Liver (tissue), 9 donors: ENCODE results near the gene PIP5KL1. TPM values are rescaled to one million over a fixed set of nuclear protein-coding genes. Genes with fewer than 3 reads are reported as not detected.

Experiments
- DNase-seq: peaks from one replicate; pipeline ENCODE4 v3.0.0-alpha.2; 2017; ENCODE audit warnings: low spot score
- H3K27ac ChIP-seq, 2 donors: one replicate each; pipeline ENCODE4 v1.7.0; 2013; ENCODE audit warnings: inconsistent platforms in 2 of 2, low read length in 2 of 2, control low read depth in 1 of 2, low read depth in 1 of 2, mild to moderate bottlenecking in 1 of 2
- H3K27me3 ChIP-seq, 4 donors: one replicate each; pipeline versions ENCODE4 v1.6.1 to v1.7.0; 2013; ENCODE audit warnings: low read length in 3 of 4, inconsistent platforms in 1 of 4, mild to moderate bottlenecking in 1 of 4, moderate library complexity in 1 of 4; ENCODE audit not compliant: control insufficient read depth in 4 of 4, insufficient read depth in 4 of 4
- H3K36me3 ChIP-seq, 4 donors: one replicate each; pipeline versions ENCODE4 v1.6.1 to v1.7.0; 2013; ENCODE audit warnings: low read length in 3 of 4, mild to moderate bottlenecking in 3 of 4, low read depth in 1 of 4, moderate library complexity in 1 of 4; ENCODE audit not compliant: control insufficient read depth in 4 of 4, insufficient read depth in 3 of 4
- H3K4me1 ChIP-seq, 4 donors: one replicate each; pipeline versions ENCODE4 v1.6.1 to v1.7.0; 2013; ENCODE audit warnings: low read length in 3 of 4, mild to moderate bottlenecking in 3 of 4, moderate library complexity in 1 of 4; ENCODE audit not compliant: control insufficient read depth in 4 of 4, insufficient read depth in 4 of 4
- H3K4me3 ChIP-seq, 3 donors: one replicate each; pipeline versions ENCODE4 v1.6.1 to v1.7.0; 2013; ENCODE audit warnings: low read length in 3 of 3, control low read depth in 1 of 3, low read depth in 1 of 3, mild to moderate bottlenecking in 1 of 3
- H3K9ac ChIP-seq, 2 donors: one replicate each; pipeline ENCODE4 v1.7.0; 2013; ENCODE audit warnings: low read length in 2 of 2, mild to moderate bottlenecking in 2 of 2, moderate library complexity in 2 of 2, control low read depth in 1 of 2, low read depth in 1 of 2
- H3K9me3 ChIP-seq, 4 donors: one replicate each; pipeline versions ENCODE4 v1.6.1 to v1.7.0; 2013; ENCODE audit warnings: low read length in 3 of 4; ENCODE audit not compliant: control insufficient read depth in 4 of 4
- EGR1 ChIP-seq, 2 donors: IDR thresholded peaks; 2 replicates each; pipeline ENCODE4 v1.6.1; 2016 to 2018; ENCODE audit warnings: antibody characterized with exemption in 2 of 2, low read depth in 2 of 2
- FOXA2 ChIP-seq: IDR thresholded peaks from 2 replicates; pipeline ENCODE4 v1.6.1; 2016; ENCODE audit warnings: antibody characterized with exemption
- GABPA ChIP-seq, 2 donors: IDR thresholded peaks in 1 of 2; conservative IDR thresholded peaks in 1 of 2; 2 replicates each; pipeline ENCODE4 v1.6.1; 2016; ENCODE audit warnings: antibody characterized with exemption in 2 of 2, mild to moderate bottlenecking in 1 of 2, moderate library complexity in 1 of 2
- HNF4A ChIP-seq, 2 donors: conservative IDR thresholded peaks; 2 replicates each; pipeline ENCODE4 v1.6.1; 2016; ENCODE audit warnings: antibody characterized with exemption in 2 of 2, mild to moderate bottlenecking in 2 of 2
- HNF4G ChIP-seq: IDR thresholded peaks from 2 replicates; pipeline ENCODE4 v1.6.1; 2016; ENCODE audit warnings: antibody characterized with exemption
- JUND ChIP-seq, 2 donors: IDR thresholded peaks; 2 replicates each; pipeline ENCODE4 v1.6.1; 2016; ENCODE audit warnings: antibody characterized with exemption in 2 of 2
- RAD21 ChIP-seq, 2 donors: IDR thresholded peaks; 2 replicates each; pipeline ENCODE4 v1.6.1; 2016; ENCODE audit warnings: antibody characterized with exemption in 2 of 2, mild to moderate bottlenecking in 2 of 2
- RXRA ChIP-seq, 2 donors: IDR thresholded peaks; 2 replicates each; pipeline ENCODE4 v1.6.1; 2017 to 2018; ENCODE audit warnings: antibody characterized with exemption in 2 of 2, mild to moderate bottlenecking in 1 of 2
- SP1 ChIP-seq: IDR thresholded peaks from 2 replicates; pipeline ENCODE4 v1.6.1; 2018; ENCODE audit warnings: antibody characterized with exemption, mild to moderate bottlenecking
- TAF1 ChIP-seq: conservative IDR thresholded peaks from 2 replicates; pipeline ENCODE4 v1.6.1; 2016; ENCODE audit warnings: antibody characterized with exemption, mild to moderate bottlenecking
- YY1 ChIP-seq: IDR thresholded peaks from 2 replicates; pipeline ENCODE4 v1.6.1; 2016; ENCODE audit warnings: antibody characterized with exemption, mild to moderate bottlenecking
- WGBS: extraction: QIAGEN DNeasy Blood & Tissue Kit; methylation state at CpG from one replicate; pipeline ENCODE4 v1.1.7; 2013; 5-methylcytosine and 5-hydroxymethylcytosine counted together
- polyA plus RNA-seq, 2 donors: library from polyadenylated mRNA; stranded (reverse) in 1 of 2; unstranded in 1 of 2; fragments of 200-250 nt in 1 of 2; fragments of >200 nt in 1 of 2; fragmentation: Nextera tagmentation in 1 of 2; extraction: Ambion mirVana in 1 of 2; gene quantifications; one replicate each; pipeline versions ENCODE4 v1.2.1 to v1.2.3, GENCODE V29; 2013 to 2015
- total RNA-seq, 2 donors: library from RNA; depleted of rRNA; stranded (reverse); fragments of >200 nt; gene quantifications; one replicate each; pipeline ENCODE4 v1.2.3, GENCODE V29; 2014
- TF ChIP-seq, protein P1 (sequence below): IDR thresholded peaks from 2 replicates; pipeline ENCODE4 v1.6.1; 2016; ENCODE audit warnings: antibody characterized with exemption
- TF ChIP-seq, protein P2 (sequence below): IDR thresholded peaks from 2 replicates; pipeline ENCODE4 v1.6.1; 2016; ENCODE audit warnings: antibody characterized with exemption
- TF ChIP-seq, protein P3 (sequence below): IDR thresholded peaks from 2 replicates; pipeline ENCODE4 v1.6.1; 2016; ENCODE audit warnings: antibody characterized with exemption, mild to moderate bottlenecking
- donor health status: healthy.
- donor health status: healthy.
- donor health status: healthy.
- donor health status: healthy.
- donor health status: healthy.

PIP5KL1 gene
- total and polyA plus RNA-seq, 4 donors: 0.06 to 1.5 (median 0.49) TPM

DNA sequence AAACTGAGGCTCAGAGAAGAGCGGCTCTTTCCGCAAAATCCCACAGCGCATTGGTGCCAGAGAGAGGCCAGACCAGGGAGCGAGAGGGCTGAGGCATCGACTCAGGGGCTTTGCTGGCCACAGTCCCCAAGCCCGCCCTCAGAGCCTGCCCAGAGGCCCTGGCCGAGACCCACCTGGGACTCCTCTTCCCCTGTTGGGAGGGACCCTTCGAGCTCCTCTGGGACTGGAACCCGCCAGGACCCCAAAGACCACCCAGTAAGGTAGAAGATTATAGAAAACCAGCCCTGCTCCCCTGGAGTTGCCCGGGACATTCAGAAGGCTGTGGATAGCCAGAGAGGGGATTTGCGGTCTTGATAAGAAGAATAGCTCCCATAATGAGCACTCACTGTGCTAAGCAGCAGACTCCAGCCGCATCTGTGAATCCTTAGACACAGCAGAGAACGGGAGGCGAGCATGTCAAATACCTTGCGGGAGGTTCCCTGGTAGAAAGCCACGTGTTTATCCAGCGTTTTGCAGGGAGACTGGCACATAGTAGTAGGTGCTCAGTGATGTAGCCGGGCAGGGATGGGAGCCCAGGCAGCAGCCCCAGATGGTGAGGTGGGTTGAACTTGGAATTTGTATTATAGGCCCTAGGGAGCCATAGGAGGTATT, 52.5 kb downstream of the PIP5KL1 start (continued):
- TF ChIP-seq GABPA (IDR thresholded peaks at IDR 0.05 in 1 of 2, conservative IDR thresholded peaks at IDR 0.05 in 1 of 2) (no peak), TAF1 (no peak), RXRA (IDR thresholded peaks at IDR 0.05) (no peak)
- TF ChIP-seq, protein P1, sequence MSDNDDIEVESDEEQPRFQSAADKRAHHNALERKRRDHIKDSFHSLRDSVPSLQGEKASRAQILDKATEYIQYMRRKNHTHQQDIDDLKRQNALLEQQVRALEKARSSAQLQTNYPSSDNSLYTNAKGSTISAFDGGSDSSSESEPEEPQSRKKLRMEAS: no peak

DNA sequence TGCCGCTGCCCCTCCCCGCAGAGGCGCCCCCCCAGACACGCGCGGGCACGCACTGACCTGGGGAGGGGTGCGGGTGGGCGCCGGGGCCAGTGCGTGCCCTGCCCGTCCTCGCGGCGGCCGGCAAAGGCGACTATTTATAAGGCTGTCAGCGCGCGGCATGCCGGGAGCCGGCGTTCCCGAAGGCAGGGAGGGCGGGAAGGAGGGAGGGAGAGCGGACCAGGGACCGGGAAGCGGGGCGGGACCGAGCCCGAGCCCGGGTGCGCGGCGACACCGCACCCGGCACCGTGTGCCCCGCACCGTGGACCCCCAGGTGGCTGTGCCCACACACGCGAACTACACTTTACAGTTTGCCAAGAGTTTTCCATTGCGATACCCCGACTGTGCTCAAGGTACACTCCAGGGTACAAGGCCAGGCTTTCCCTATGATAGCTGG, 53.0 kb downstream of the PIP5KL1 start, which contains the start of gene AK1:
AK1 (minus strand) TSS at position 110 of the 433 bp plus-strand sequence. CDS start 3,058 bp downstream, outside the sequence.
- peaks cover 10 to 37% (median 24%) of the 10 kb centered on the region in 4 donors for H3K4me1 ChIP-seq
- H3K9ac ChIP-seq: peak within 1 kb of the TSS; percentile 31 to 46
- peaks cover 0 to 2% (median 0%) of the 10 kb centered on the region in 4 donors for H3K36me3 ChIP-seq
- H3K4me3 ChIP-seq: peak within 1 kb of the TSS; percentile 32 to 73 (median 71)
- H3K27me3 ChIP-seq: no peaks in the 10 kb centered on the region
- no peaks in the 10 kb centered on the region for H3K9me3 ChIP-seq
- peak; percentile 76 for DNase-seq
- TF ChIP-seq TAF1 (no peak), FOXA2 (no peak), JUND (IDR thresholded peaks at IDR 0.05) (no peak), EGR1 (IDR thresholded peaks at IDR 0.05; ENCODE audit: low read depth in 2 of 2) (no peak), YY1 (no peak), RAD21 (IDR thresholded peaks at IDR 0.05) (no peak), HNF4A (conservative IDR thresholded peaks at IDR 0.05) (no peak), HNF4G (no peak), SP1 (no peak), GABPA (IDR thresholded peaks at IDR 0.05 in 1 of 2, conservative IDR thresholded peaks at IDR 0.05 in 1 of 2) (no peak)
- TF ChIP-seq, protein P1: no peak
- TF ChIP-seq, protein P2, sequence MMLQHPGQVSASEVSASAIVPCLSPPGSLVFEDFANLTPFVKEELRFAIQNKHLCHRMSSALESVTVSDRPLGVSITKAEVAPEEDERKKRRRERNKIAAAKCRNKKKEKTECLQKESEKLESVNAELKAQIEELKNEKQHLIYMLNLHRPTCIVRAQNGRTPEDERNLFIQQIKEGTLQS: no peak
- TF ChIP-seq, protein P3, sequence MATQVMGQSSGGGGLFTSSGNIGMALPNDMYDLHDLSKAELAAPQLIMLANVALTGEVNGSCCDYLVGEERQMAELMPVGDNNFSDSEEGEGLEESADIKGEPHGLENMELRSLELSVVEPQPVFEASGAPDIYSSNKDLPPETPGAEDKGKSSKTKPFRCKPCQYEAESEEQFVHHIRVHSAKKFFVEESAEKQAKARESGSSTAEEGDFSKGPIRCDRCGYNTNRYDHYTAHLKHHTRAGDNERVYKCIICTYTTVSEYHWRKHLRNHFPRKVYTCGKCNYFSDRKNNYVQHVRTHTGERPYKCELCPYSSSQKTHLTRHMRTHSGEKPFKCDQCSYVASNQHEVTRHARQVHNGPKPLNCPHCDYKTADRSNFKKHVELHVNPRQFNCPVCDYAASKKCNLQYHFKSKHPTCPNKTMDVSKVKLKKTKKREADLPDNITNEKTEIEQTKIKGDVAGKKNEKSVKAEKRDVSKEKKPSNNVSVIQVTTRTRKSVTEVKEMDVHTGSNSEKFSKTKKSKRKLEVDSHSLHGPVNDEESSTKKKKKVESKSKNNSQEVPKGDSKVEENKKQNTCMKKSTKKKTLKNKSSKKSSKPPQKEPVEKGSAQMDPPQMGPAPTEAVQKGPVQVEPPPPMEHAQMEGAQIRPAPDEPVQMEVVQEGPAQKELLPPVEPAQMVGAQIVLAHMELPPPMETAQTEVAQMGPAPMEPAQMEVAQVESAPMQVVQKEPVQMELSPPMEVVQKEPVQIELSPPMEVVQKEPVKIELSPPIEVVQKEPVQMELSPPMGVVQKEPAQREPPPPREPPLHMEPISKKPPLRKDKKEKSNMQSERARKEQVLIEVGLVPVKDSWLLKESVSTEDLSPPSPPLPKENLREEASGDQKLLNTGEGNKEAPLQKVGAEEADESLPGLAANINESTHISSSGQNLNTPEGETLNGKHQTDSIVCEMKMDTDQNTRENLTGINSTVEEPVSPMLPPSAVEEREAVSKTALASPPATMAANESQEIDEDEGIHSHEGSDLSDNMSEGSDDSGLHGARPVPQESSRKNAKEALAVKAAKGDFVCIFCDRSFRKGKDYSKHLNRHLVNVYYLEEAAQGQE: no peak
- WGBS: 2% methylated on average over 44 of the region's 44 CpGs
- H3K27ac ChIP-seq: peak within 1 kb of the TSS; percentile 25 to 35

DNA sequence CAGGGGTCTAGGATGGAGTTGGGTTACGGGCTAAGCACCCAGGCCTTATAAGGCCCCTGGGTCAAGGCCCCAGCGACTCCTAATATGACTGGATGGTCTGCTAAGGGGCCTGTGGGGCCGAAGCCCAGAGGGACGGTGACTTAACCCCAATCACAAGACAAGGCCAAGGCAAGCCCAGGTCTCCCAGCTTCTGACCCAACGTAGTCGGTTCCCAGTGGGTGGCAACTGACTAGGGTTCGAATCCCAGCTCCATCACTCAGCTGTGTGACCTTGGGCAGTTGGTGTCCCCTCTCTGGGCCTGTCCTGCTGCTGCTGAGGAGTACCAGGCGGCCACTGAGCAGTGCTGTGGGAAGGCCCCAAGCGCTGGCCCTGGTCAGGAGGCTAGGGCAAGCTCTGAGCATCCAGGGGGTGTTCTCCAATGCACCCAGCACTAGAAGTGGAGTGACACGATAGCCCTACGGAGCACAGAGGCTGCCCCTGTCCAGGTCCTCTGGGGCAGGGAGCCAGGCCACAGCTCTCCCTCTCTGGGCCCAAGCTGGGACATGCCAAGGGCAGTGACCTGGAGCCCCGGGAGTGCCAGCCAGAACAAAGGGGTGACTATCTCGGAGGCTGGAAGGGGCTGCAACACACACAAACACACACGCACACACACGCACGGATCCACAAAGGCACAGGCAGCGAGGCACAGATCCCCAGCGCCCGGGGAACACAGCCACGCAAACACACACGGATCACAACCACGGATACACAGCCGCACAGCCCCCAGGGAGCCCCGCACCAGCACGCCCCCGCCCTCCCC, 53.6 kb downstream of the PIP5KL1 start:
- WGBS: 34% methylated on average over 26 of the region's 26 CpGs
- peak overlapping the region; percentile 25 to 35 for H3K27ac ChIP-seq

More for the DNA sequence above, 53.6 kb downstream of the PIP5KL1 start:
- H3K27me3 ChIP-seq: no peaks in the 10 kb centered on the region
- peak overlapping the region; percentile 31 to 46 for H3K9ac ChIP-seq
- TF ChIP-seq RXRA (IDR thresholded peaks at IDR 0.05) (peak in 1 of 2 donors; percentile 25), JUND (IDR thresholded peaks at IDR 0.05) (no peak), GABPA (IDR thresholded peaks at IDR 0.05 in 1 of 2, conservative IDR thresholded peaks at IDR 0.05 in 1 of 2) (no peak)
- H3K4me3 ChIP-seq: peak overlapping the region; percentile 26 to 73 (median 71)
- DNase-seq: no peak
- H3K4me1 ChIP-seq: peaks cover 10 to 37% (median 24%) of the 10 kb centered on the region in 4 donors
- H3K9me3 ChIP-seq: no peaks in the 10 kb centered on the region
- peaks cover 0 to 2% (median under 1%) of the 10 kb centered on the region in 4 donors for H3K36me3 ChIP-seq
